HEK293 (cell line): Measurements from ENCODE around the gene TLR8.

Experiments used
- CTCF ChIP-seq: fragments of 450-650 bp; formaldehyde crosslinking; IDR thresholded peaks from 2 replicates; pipeline ENCODE4 v1.5.1; 2016; ENCODE audit warnings: missing biosample characterization, missing genetic modification characterization
- EGR2 ChIP-seq: fragments of 450-650 bp; formaldehyde crosslinking; IDR thresholded peaks from 2 replicates; pipeline ENCODE4 v1.5.1; 2016; ENCODE audit warnings: low read depth, missing biosample characterization, missing genetic modification characterization
- ZFP41 ChIP-seq: fragments of 450-650 bp; formaldehyde crosslinking; IDR thresholded peaks from 2 replicates; pipeline ENCODE4 v1.5.1; 2016; ENCODE audit warnings: missing biosample characterization, missing genetic modification characterization, borderline replicate concordance
- ZIC2 ChIP-seq: fragments of 450-650 bp; formaldehyde crosslinking; IDR thresholded peaks from 2 replicates; pipeline ENCODE4 v1.5.1; 2016; ENCODE audit warnings: missing biosample characterization, missing genetic modification characterization
- ZNF148 ChIP-seq: fragments of 450-650 bp; formaldehyde crosslinking; IDR thresholded peaks from 2 replicates; pipeline ENCODE4 v1.5.0; 2017; ENCODE audit warnings: missing biosample characterization, missing genetic modification characterization, borderline replicate concordance
- ZNF777 ChIP-seq: fragments of 450-650 bp; formaldehyde crosslinking; IDR thresholded peaks from 2 replicates; pipeline ENCODE4 v1.5.1; 2017; ENCODE audit warnings: missing biosample characterization, missing genetic modification characterization, borderline replicate concordance
- ZNF837 ChIP-seq: fragments of 450-650 bp; formaldehyde crosslinking; IDR thresholded peaks from 2 replicates; pipeline ENCODE4 v1.5.1; 2016; ENCODE audit warnings: missing biosample characterization, missing genetic modification characterization

GRCh38 chrX:12949927-12950656 is 43.7 kb downstream of the TLR8 start:
- TF ChIP-seq CTCF (tag by site-specific recombination), result no peak
- no peak for TF ChIP-seq ZNF837 (tag by site-specific recombination)
- TF ChIP-seq ZFP41, result no peak
- TF ChIP-seq EGR2, result no peak
- TF ChIP-seq ZNF148 (tag by site-specific recombination), result no peak
- no peak for TF ChIP-seq ZNF777 (tag by site-specific recombination)
- TF ChIP-seq ZIC2 (tag by site-specific recombination), result no peak
